HTR-8/SVneo (cell line): ENCODE results near the gene EEF2KMT.

Source experiments
- DNase-seq: peaks from one replicate; pipeline ENCODE4 v3.0.0; 2011; ENCODE audit warnings: low spot score, mixed read lengths; ENCODE audit not compliant: insufficient read length
- FAIRE-seq: peaks from 2 replicates; lab custom pipeline; 2011; peaks lifted over from hg19 to GRCh38; lab: Jason Lieb, UNC

EEF2KMT gene

GRCh38 chr16:5072334-5073278 lies 25.0 kb downstream of the EEF2KMT start:
- DNase-seq = no peak
- FAIRE-seq = no peak

GRCh38 chr16:5071681-5072333 lies 25.8 kb downstream of the EEF2KMT start, which contains the start of gene ALG1:
TSS of gene ALG1 (plus strand) at chr16:5071843. CDS start at chr16:5071850, 7 bp downstream.
- DNase-seq = peak; percentile 93
- FAIRE-seq = peak; percentile 88

- DNase-seq = no peak
- FAIRE-seq = no peak
Measured at GRCh38 chr16:5071341-5071680, 26.3 kb downstream of the EEF2KMT start.

- FAIRE-seq (no peak), DNase-seq (no peak)
Measured at GRCh38 chr16:5070431-5071186, 27.0 kb downstream of the EEF2KMT start.

- DNase-seq (no peak), FAIRE-seq (no peak)
Measured at GRCh38 chr16:5069854-5070253, 27.7 kb downstream of the EEF2KMT start.

GRCh38 chr16:5069048-5069447 lies 28.5 kb downstream of the EEF2KMT start:
- FAIRE-seq (no peak), DNase-seq (no peak)

GRCh38 chr16:5066511-5066910 lies 31.1 kb downstream of the EEF2KMT start:
- DNase-seq (no peak), FAIRE-seq (no peak)

- DNase-seq (no peak), FAIRE-seq (no peak)
Measured at GRCh38 chr16:5065813-5066212, 31.8 kb downstream of the EEF2KMT start, which contains the start of gene C16orf89. TSS of gene C16orf89 (minus strand) at chr16:5065956. CDS start at chr16:5065908, 48 bp downstream.

GRCh38 chr16:5065326-5065725 lies 32.3 kb downstream of the EEF2KMT start:
- DNase-seq (no peak), FAIRE-seq (no peak)

GRCh38 chr16:5064915-5065314 lies 32.7 kb downstream of the EEF2KMT start:
- FAIRE-seq (peak; percentile 58), DNase-seq (no peak)

GRCh38 chr16:5062790-5063765 lies 34.5 kb downstream of the EEF2KMT start:
- DNase-seq (no peak), FAIRE-seq (no peak)

GRCh38 chr16:5062051-5062450 lies 35.5 kb downstream of the EEF2KMT start:
- FAIRE-seq = no peak
- DNase-seq = no peak

GRCh38 chr16:5060073-5060641 lies 37.4 kb downstream of the EEF2KMT start:
- DNase-seq = no peak
- no peak for FAIRE-seq

GRCh38 chr16:5059386-5060072 lies 38.1 kb downstream of the EEF2KMT start:
- DNase-seq (no peak), FAIRE-seq (no peak)

GRCh38 chr16:5058476-5058875 lies 39.1 kb downstream of the EEF2KMT start:
- FAIRE-seq = no peak
- no peak for DNase-seq

- DNase-seq (no peak), FAIRE-seq (no peak)
Measured at GRCh38 chr16:5056352-5056751, 41.2 kb downstream of the EEF2KMT start.

- FAIRE-seq (no peak), DNase-seq (no peak)
Measured at GRCh38 chr16:5054876-5055865, 42.4 kb downstream of the EEF2KMT start.
